Calu3 (cell line): ENCODE data around the gene RSPO1. TPM values are rescaled to one million over a fixed set of nuclear protein-coding genes. Genes with fewer than 3 reads are reported as not detected.

Source experiments
- BruUV-seq: library from RNA; stranded (reverse); fragments of 400-500 nt; replicated peaks from 2 replicates; lab custom pipeline; 2021; lab: Mats Ljungman, UMichigan
- CTCF ChIA-PET: fragments of 300-600 bp; sonication (Branson Sonifier 250); formaldehyde crosslinking; loops from one replicate; lab custom pipeline; 2022; ENCODE audit warnings: antibody characterized with exemption; lab: Charles Lee
- DNase-seq: peaks from one replicate; pipeline ENCODE4 v3.0.0; 2022
- H3K27ac Mint-ChIP-seq: one replicate; pipeline ENCODE4 v1.8.0; 2022; ENCODE audit warnings: mixed read lengths; ENCODE audit not compliant: unreplicated experiment
- H3K27me3 Mint-ChIP-seq: one replicate; pipeline ENCODE4 v1.8.0; 2022; ENCODE audit warnings: mixed read lengths; ENCODE audit not compliant: unreplicated experiment
- H3K36me3 Mint-ChIP-seq: one replicate; pipeline ENCODE4 v1.8.0; 2022; ENCODE audit warnings: mild to moderate bottlenecking, moderate library complexity, mixed read lengths; ENCODE audit not compliant: insufficient read depth, unreplicated experiment
- H3K4me1 Mint-ChIP-seq: one replicate; pipeline ENCODE4 v1.8.0; 2022; ENCODE audit warnings: mild to moderate bottlenecking, low read depth, mixed read lengths; ENCODE audit not compliant: unreplicated experiment
- H3K4me3 Mint-ChIP-seq: one replicate; pipeline ENCODE4 v1.8.0; 2022; ENCODE audit warnings: mild to moderate bottlenecking, low read depth, moderate library complexity, mixed read lengths; ENCODE audit not compliant: unreplicated experiment
- H3K9me3 Mint-ChIP-seq: one replicate; pipeline ENCODE4 v1.8.0; 2022; ENCODE audit warnings: low read depth, mixed read lengths; ENCODE audit not compliant: unreplicated experiment
- CTCF ChIP-seq: fragments of 200-600 bp; IDR thresholded peaks from one replicate; pipeline ENCODE4 v1.8.0; 2022; ENCODE audit warnings: antibody characterized with exemption; ENCODE audit not compliant: unreplicated experiment
- intact Hi-C: fragments of 100-400 bp; cut with micrococcal nuclease; formaldehyde crosslinking; loops from one replicate; pipeline ENCODE4 v1.10.0; 2022; ENCODE audit not compliant: unreplicated experiment
- total RNA-seq: library from RNA; stranded (reverse); gene quantifications from 2 replicates; pipeline ENCODE4 v1.2.3, GENCODE V29; 2022

Gene RSPO1
- total RNA-seq, 1 experiment from 2014 or later = not detected

- intact Hi-C loops = no loop called here
- BruUV-seq = no TSS peak
- no peak for TF ChIP-seq CTCF
- no peak for DNase-seq
- Mint-ChIP-seq H3K4me1 (no peaks in the 10 kb centered on the region), H3K36me3 (no peaks in the 10 kb centered on the region), H3K27me3 (no peaks in the 10 kb centered on the region), H3K4me3 (no peak overlapping the region), H3K27ac (no peak overlapping the region), H3K9me3 (no peaks in the 10 kb centered on the region)
- CTCF ChIA-PET = no interaction called here
Observed at GRCh38 chr1:37629008-37629407, 5.7 kb downstream of the RSPO1 start.

GRCh38 chr1:37628026-37628556 is 6.6 kb downstream of the RSPO1 start:
- CTCF ChIA-PET = no interaction called here
- DNase-seq = no peak
- BruUV-seq = no TSS peak
- Mint-ChIP-seq H3K4me1 (no peaks in the 10 kb centered on the region), H3K9me3 (no peaks in the 10 kb centered on the region), H3K27ac (no peak overlapping the region), H3K27me3 (no peaks in the 10 kb centered on the region), H3K36me3 (no peaks in the 10 kb centered on the region), H3K4me3 (no peak overlapping the region)
- intact Hi-C loops = no loop called here
- TF ChIP-seq CTCF = no peak

- no TSS peak for BruUV-seq
- CTCF ChIA-PET = interaction anchor here (1.4 kb wide), 1 partner anchor 19 kb away, joined by 4 read pairs; no protein-coding TSS in a partner anchor
- H3K4me1 Mint-ChIP-seq = no peaks in the 10 kb centered on the region
- H3K9me3 Mint-ChIP-seq = no peaks in the 10 kb centered on the region
- H3K27ac Mint-ChIP-seq = no peak overlapping the region
- no peaks in the 10 kb centered on the region for H3K36me3 Mint-ChIP-seq
- peaks cover 28% of the 10 kb centered on the region for H3K27me3 Mint-ChIP-seq
- H3K4me3 Mint-ChIP-seq = no peak overlapping the region
- DNase-seq = no peak
- intact Hi-C loops = no loop called here
- TF ChIP-seq CTCF = no peak
Observed at GRCh38 chr1:37622131-37622530, 12.6 kb downstream of the RSPO1 start.

- Mint-ChIP-seq H3K27me3 (peaks cover 35% of the 10 kb centered on the region), H3K36me3 (no peaks in the 10 kb centered on the region), H3K4me3 (no peak overlapping the region), H3K27ac (no peak overlapping the region), H3K9me3 (no peaks in the 10 kb centered on the region), H3K4me1 (no peaks in the 10 kb centered on the region)
- intact Hi-C loops = no loop called here
- CTCF ChIA-PET = interaction anchor here (1.4 kb wide), 1 partner anchor 18 kb away, joined by 4 read pairs; no protein-coding TSS in a partner anchor
- BruUV-seq = no TSS peak
- no peak for DNase-seq
- TF ChIP-seq CTCF = no peak
Observed at GRCh38 chr1:37621326-37621870, 13.3 kb downstream of the RSPO1 start.
